Nephron progenitor cell (in vitro differentiated cells): Measurements from ENCODE around the gene KIF7.

Source experiments
- DNase-seq: peaks from one replicate; pipeline ENCODE4 v3.0.0; 2021
- H3K27ac Mint-ChIP-seq: 2 replicates; pipeline ENCODE4 v1.8.0; 2021; ENCODE audit warnings: mild to moderate bottlenecking, moderate library complexity, mixed read lengths
- H3K27me3 Mint-ChIP-seq: 2 replicates; pipeline ENCODE4 v1.8.0; 2021; ENCODE audit warnings: mild to moderate bottlenecking, low read depth, mixed read lengths; ENCODE audit not compliant: poor library complexity
- H3K36me3 Mint-ChIP-seq: 2 replicates; pipeline ENCODE4 v1.8.0; 2021; ENCODE audit warnings: low read depth, mixed read lengths
- H3K4me1 Mint-ChIP-seq: 2 replicates; pipeline ENCODE4 v1.8.0; 2021; ENCODE audit warnings: mixed read lengths
- H3K4me3 Mint-ChIP-seq: 2 replicates; pipeline ENCODE4 v1.8.0; 2021; ENCODE audit warnings: mild to moderate bottlenecking, moderate library complexity, mixed read lengths
- H3K9me3 Mint-ChIP-seq: 2 replicates; pipeline ENCODE4 v1.8.0; 2021; ENCODE audit warnings: mild to moderate bottlenecking, moderate library complexity, mixed read lengths
- CTCF ChIP-seq: fragments of 200-600 bp; sonication (generic); IDR thresholded peaks from 2 replicates; pipeline ENCODE4 v1.5.0; 2021; ENCODE audit warnings: antibody characterized with exemption

KIF7 gene

GRCh38 chr15:89613031-89613430 is 42.2 kb downstream of the KIF7 start:
- H3K4me3 Mint-ChIP-seq = no peak overlapping the region
- no peaks in the 10 kb centered on the region for H3K4me1 Mint-ChIP-seq
- no peak for DNase-seq
- no peaks in the 10 kb centered on the region for H3K27me3 Mint-ChIP-seq
- no peak for TF ChIP-seq CTCF
- H3K36me3 Mint-ChIP-seq = peaks cover 94% of the 10 kb centered on the region
- H3K27ac Mint-ChIP-seq = no peak overlapping the region
- peaks cover 54% of the 10 kb centered on the region for H3K9me3 Mint-ChIP-seq

GRCh38 chr15:89611317-89611716 is 44.0 kb downstream of the KIF7 start:
- H3K4me1 Mint-ChIP-seq = no peaks in the 10 kb centered on the region
- DNase-seq = no peak
- peaks cover 54% of the 10 kb centered on the region for H3K9me3 Mint-ChIP-seq
- H3K36me3 Mint-ChIP-seq = peaks cover 96% of the 10 kb centered on the region
- no peak overlapping the region for H3K27ac Mint-ChIP-seq
- H3K4me3 Mint-ChIP-seq = no peak overlapping the region
- TF ChIP-seq CTCF = no peak
- no peaks in the 10 kb centered on the region for H3K27me3 Mint-ChIP-seq

GRCh38 chr15:89599021-89599420 is 56.2 kb downstream of the KIF7 start:
- Mint-ChIP-seq H3K9me3 (no peaks in the 10 kb centered on the region), H3K4me3 (no peak overlapping the region), H3K4me1 (peaks cover 5% of the 10 kb centered on the region), H3K27me3 (no peaks in the 10 kb centered on the region), H3K27ac (no peak overlapping the region), H3K36me3 (peaks cover 75% of the 10 kb centered on the region)
- DNase-seq = no peak
- no peak for TF ChIP-seq CTCF

- Mint-ChIP-seq H3K27me3 (no peaks in the 10 kb centered on the region), H3K36me3 (peaks cover 65% of the 10 kb centered on the region)
- no peak for TF ChIP-seq CTCF
These were observed 62.2 kb downstream of the KIF7 start for GRCh38 chr15:89593018-89593417.

GRCh38 chr15:89591834-89592233 is 63.4 kb downstream of the KIF7 start:
- H3K36me3 Mint-ChIP-seq = peaks cover 54% of the 10 kb centered on the region
- no peak for TF ChIP-seq CTCF
- H3K27ac Mint-ChIP-seq = peak overlapping the region; percentile 23
- H3K27me3 Mint-ChIP-seq = no peaks in the 10 kb centered on the region
- peaks cover under 1% of the 10 kb centered on the region for H3K4me1 Mint-ChIP-seq
- H3K9me3 Mint-ChIP-seq = no peaks in the 10 kb centered on the region
- H3K4me3 Mint-ChIP-seq = no peak overlapping the region
- DNase-seq = no peak

More at GRCh38 chr15:89593018-89593417, 62.2 kb downstream of the KIF7 start:
- Mint-ChIP-seq H3K4me1 (peaks cover 5% of the 10 kb centered on the region), H3K9me3 (no peaks in the 10 kb centered on the region), H3K4me3 (no peak overlapping the region), H3K27ac (no peak overlapping the region)
- no peak for DNase-seq

- Mint-ChIP-seq H3K36me3 (peaks cover 22% of the 10 kb centered on the region), H3K9me3 (no peaks in the 10 kb centered on the region), H3K27me3 (no peaks in the 10 kb centered on the region), H3K27ac (no peak overlapping the region), H3K4me1 (no peaks in the 10 kb centered on the region), H3K4me3 (no peak overlapping the region)
- no peak for DNase-seq
- TF ChIP-seq CTCF = no peak
These were observed 67.3 kb downstream of the KIF7 start for GRCh38 chr15:89587955-89588354.
